HepG2 (cell line): ENCODE measurements around the gene WNT3. TPM values are rescaled to one million over a fixed set of nuclear protein-coding genes. Genes with fewer than 3 reads are reported as not detected.

Experiments used
- FOSL2 ChIP-seq: sonication (generic); formaldehyde crosslinking; IDR thresholded peaks from 2 replicates; pipeline ENCODE4 v1.4.0; 2020; ENCODE audit warnings: missing genetic modification reagents
- HNRNPK ChIP-seq: fragments of 200-400 bp; formaldehyde crosslinking; IDR thresholded peaks from 2 replicates; pipeline ENCODE4 v1.6.1; 2018; ENCODE audit warnings: low read length, low read depth, moderate library complexity, mild to moderate bottlenecking; ENCODE audit not compliant: poor library complexity, severe bottlenecking
- MZF1 ChIP-seq: sonication (generic); formaldehyde crosslinking; IDR thresholded peaks from 2 replicates; pipeline ENCODE4 v1.8.1; 2023; ENCODE audit warnings: mild to moderate bottlenecking, missing genetic modification reagents, borderline replicate concordance
- TCF7L2 ChIP-seq: IDR thresholded peaks from 2 replicates; pipeline ENCODE4 v1.6.1; 2011; ENCODE audit warnings: mild to moderate bottlenecking, low read depth, low read length, moderate library complexity
- THAP11 ChIP-seq: IDR thresholded peaks from 2 replicates; pipeline ENCODE4 v1.6.1; 2016; ENCODE audit warnings: missing biosample characterization, missing genetic modification reagents
- ZBTB7A ChIP-seq: sonication (generic); formaldehyde crosslinking; IDR thresholded peaks from 2 replicates; pipeline ENCODE4 v1.8.0; 2022; ENCODE audit warnings: mild to moderate bottlenecking, missing genetic modification reagents
- ZMYM4 ChIP-seq: sonication (generic); formaldehyde crosslinking; IDR thresholded peaks from 2 replicates; pipeline ENCODE4 v1.8.1; 2023; ENCODE audit warnings: mild to moderate bottlenecking, missing genetic modification reagents
- ZNF572 ChIP-seq: sonication (generic); formaldehyde crosslinking; IDR thresholded peaks from 2 replicates; pipeline ENCODE4 v1.5.1; 2020; ENCODE audit warnings: mild to moderate bottlenecking, missing genetic modification reagents
- ZNF589 ChIP-seq: sonication (generic); formaldehyde crosslinking; conservative IDR thresholded peaks from 2 replicates; pipeline ENCODE4 v1.8.0; 2022; ENCODE audit warnings: mild to moderate bottlenecking, moderate library complexity, missing genetic modification reagents
- ZNF720 ChIP-seq: sonication (generic); formaldehyde crosslinking; IDR thresholded peaks from 2 replicates; pipeline ENCODE4 v1.4.0; 2020; ENCODE audit warnings: missing genetic modification reagents
- ZNF747 ChIP-seq: sonication (generic); formaldehyde crosslinking; IDR thresholded peaks from 2 replicates; pipeline ENCODE4 v1.8.1; 2023; ENCODE audit warnings: missing genetic modification reagents, mild to moderate bottlenecking, borderline replicate concordance
- polyA plus RNA-seq, 8 experiments: library from polyadenylated mRNA; depleted of rRNA in 3 of 8; stranded (reverse) in 7 of 8; unstranded in 1 of 8; fragments of >200 nt; fragmentation: Illumina TruSeq in 4 of 8; extraction: Trizol in 4 of 8; gene quantifications; 2 replicates each; pipeline versions ENCODE4 v1.2.1 to v1.2.3, GENCODE V29; 2011 to 2016; ENCODE audit warnings: low read depth in 4 of 8, missing spikeins in 1 of 8, mixed read lengths in 1 of 8; ENCODE audit not compliant: insufficient read depth in 1 of 8
- total RNA-seq, 5 experiments: library from RNA; depleted of rRNA; stranded (reverse); fragments of >200 nt; fragmentation: Illumina TruSeq; extraction: Trizol; gene quantifications; 2 replicates each; pipeline ENCODE4 v1.2.3, GENCODE V29; 2016; ENCODE audit warnings: low read depth in 1 of 5
- TF ChIP-seq, protein P1 (sequence below): sonication (generic); formaldehyde crosslinking; IDR thresholded peaks from 2 replicates; pipeline ENCODE4 v1.5.1; 2020; ENCODE audit warnings: mild to moderate bottlenecking, missing genetic modification reagents, borderline replicate concordance
- TF ChIP-seq, protein P2 (sequence below): IDR thresholded peaks from 2 replicates; pipeline ENCODE4 v1.6.1; 2016; ENCODE audit warnings: missing compliant biosample characterization, missing genetic modification reagents, borderline replicate concordance

WNT3 gene
- total and polyA plus RNA-seq, 2 of the 13 experiments (the other 11 are each of a cell fraction or from before 2014, with no cell fraction given): 8.5 to 10.3 TPM

DNA sequence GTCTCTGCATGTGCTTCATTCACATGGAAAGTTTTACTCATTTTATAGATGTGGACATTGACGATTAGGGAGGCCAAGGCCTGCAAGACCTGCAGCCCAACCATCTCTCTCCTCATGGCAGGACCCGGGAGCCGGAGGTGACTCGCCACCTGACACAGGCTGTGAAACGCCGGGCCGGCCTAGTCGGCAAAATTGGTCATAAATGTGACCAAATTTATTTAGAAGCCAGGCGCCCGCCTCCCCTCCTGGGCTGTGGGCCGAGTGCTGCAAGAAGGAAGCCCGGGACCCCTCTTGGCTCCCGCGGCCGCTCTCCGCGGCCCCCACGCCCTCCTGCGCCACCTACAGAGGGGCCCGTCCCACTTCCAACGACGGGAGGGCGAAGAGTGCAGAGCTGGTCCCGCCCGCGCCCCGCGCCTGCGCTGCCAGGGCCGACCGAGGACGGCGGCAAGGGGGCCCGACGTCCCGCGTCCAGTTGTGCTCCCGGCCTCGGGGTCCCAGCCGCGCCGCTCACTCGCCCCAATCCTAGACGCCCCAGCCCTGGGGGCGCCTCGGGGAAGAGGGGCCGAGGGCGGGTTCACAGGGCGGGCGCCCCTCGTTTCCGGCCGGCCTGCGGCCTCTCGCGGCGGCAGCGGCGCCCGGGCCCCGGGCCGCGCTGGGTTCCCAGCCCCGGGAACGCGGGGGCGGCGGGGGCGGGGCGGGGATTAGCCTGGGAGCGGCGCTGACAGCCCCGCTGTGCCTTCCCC is 47.5 kb downstream of the WNT3 start (continued):
- TF ChIP-seq, protein P1, sequence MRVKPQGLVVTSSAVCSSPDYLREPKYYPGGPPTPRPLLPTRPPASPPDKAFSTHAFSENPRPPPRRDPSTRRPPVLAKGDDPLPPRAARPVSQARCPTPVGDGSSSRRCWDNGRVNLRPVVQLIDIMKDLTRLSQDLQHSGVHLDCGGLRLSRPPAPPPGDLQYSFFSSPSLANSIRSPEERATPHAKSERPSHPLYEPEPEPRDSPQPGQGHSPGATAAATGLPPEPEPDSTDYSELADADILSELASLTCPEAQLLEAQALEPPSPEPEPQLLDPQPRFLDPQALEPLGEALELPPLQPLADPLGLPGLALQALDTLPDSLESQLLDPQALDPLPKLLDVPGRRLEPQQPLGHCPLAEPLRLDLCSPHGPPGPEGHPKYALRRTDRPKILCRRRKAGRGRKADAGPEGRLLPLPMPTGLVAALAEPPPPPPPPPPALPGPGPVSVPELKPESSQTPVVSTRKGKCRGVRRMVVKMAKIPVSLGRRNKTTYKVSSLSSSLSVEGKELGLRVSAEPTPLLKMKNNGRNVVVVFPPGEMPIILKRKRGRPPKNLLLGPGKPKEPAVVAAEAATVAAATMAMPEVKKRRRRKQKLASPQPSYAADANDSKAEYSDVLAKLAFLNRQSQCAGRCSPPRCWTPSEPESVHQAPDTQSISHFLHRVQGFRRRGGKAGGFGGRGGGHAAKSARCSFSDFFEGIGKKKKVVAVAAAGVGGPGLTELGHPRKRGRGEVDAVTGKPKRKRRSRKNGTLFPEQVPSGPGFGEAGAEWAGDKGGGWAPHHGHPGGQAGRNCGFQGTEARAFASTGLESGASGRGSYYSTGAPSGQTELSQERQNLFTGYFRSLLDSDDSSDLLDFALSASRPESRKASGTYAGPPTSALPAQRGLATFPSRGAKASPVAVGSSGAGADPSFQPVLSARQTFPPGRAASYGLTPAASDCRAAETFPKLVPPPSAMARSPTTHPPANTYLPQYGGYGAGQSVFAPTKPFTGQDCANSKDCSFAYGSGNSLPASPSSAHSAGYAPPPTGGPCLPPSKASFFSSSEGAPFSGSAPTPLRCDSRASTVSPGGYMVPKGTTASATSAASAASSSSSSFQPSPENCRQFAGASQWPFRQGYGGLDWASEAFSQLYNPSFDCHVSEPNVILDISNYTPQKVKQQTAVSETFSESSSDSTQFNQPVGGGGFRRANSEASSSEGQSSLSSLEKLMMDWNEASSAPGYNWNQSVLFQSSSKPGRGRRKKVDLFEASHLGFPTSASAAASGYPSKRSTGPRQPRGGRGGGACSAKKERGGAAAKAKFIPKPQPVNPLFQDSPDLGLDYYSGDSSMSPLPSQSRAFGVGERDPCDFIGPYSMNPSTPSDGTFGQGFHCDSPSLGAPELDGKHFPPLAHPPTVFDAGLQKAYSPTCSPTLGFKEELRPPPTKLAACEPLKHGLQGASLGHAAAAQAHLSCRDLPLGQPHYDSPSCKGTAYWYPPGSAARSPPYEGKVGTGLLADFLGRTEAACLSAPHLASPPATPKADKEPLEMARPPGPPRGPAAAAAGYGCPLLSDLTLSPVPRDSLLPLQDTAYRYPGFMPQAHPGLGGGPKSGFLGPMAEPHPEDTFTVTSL (CRISPR knock-in tag): 0 out of 2 replicates have a peak, but pooled peaks have one; percentile 26
- peak; percentile 60 for TF ChIP-seq HNRNPK
- no peak for TF ChIP-seq ZNF572 (CRISPR knock-in tag)
- peak; percentile 60; the same call in 1 of the 2 replicates for TF ChIP-seq ZNF589 (CRISPR knock-in tag)
- TF ChIP-seq FOSL2 (CRISPR knock-in tag): 0 out of 2 replicates have a peak, but pooled peaks have one; percentile 3
- TF ChIP-seq ZMYM4: peak; percentile 15; the same call in 1 of the 2 replicates
- no peak for TF ChIP-seq TCF7L2
- no peak for TF ChIP-seq ZNF747 (CRISPR knock-in tag)
- no peak for TF ChIP-seq ZNF720
- no peak for TF ChIP-seq ZBTB7A (CRISPR knock-in tag)
- TF ChIP-seq, protein P2, sequence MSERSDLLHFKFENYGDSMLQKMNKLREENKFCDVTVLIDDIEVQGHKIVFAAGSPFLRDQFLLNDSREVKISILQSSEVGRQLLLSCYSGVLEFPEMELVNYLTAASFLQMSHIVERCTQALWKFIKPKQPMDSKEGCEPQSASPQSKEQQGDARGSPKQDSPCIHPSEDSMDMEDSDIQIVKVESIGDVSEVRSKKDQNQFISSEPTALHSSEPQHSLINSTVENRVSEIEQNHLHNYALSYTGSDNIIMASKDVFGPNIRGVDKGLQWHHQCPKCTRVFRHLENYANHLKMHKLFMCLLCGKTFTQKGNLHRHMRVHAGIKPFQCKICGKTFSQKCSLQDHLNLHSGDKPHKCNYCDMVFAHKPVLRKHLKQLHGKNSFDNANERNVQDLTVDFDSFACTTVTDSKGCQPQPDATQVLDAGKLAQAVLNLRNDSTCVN (CRISPR knock-in tag): no peak
- TF ChIP-seq MZF1 (CRISPR knock-in tag): no peak
- peak; percentile 27; the same call in 1 of the 2 replicates for TF ChIP-seq THAP11
